Endothelial cell (in vitro differentiated cells): Measurements from ENCODE around the gene ZNF433. TPM values are rescaled to one million over a fixed set of nuclear protein-coding genes. Genes with fewer than 3 reads are reported as not detected.
"Not testable (repeated sequence)": the region's sequence is repeated elsewhere in the genome, so short reads cannot be mapped to it uniquely, and the experiment has no call there.

Source experiments
- DNase-seq: peaks from one replicate; pipeline ENCODE4 v3.0.0; 2021; ENCODE audit warnings: low spot score
- H3K27ac Mint-ChIP-seq: one replicate; pipeline ENCODE4 v1.8.0; 2021; ENCODE audit warnings: mixed read lengths, inconsistent platforms; ENCODE audit not compliant: unreplicated experiment
- H3K27me3 Mint-ChIP-seq: one replicate; pipeline ENCODE4 v1.8.0; 2021; ENCODE audit warnings: mild to moderate bottlenecking, moderate library complexity, mixed read lengths, inconsistent platforms; ENCODE audit not compliant: unreplicated experiment
- H3K36me3 Mint-ChIP-seq: one replicate; pipeline ENCODE4 v1.8.0; 2021; ENCODE audit warnings: mild to moderate bottlenecking, low read depth, mixed read lengths, inconsistent platforms; ENCODE audit not compliant: unreplicated experiment
- H3K4me1 Mint-ChIP-seq: one replicate; pipeline ENCODE4 v1.8.0; 2021; ENCODE audit warnings: mild to moderate bottlenecking, mixed read lengths, inconsistent platforms; ENCODE audit not compliant: unreplicated experiment
- H3K4me3 Mint-ChIP-seq: one replicate; pipeline ENCODE4 v1.8.0; 2021; ENCODE audit warnings: mild to moderate bottlenecking, mixed read lengths, inconsistent platforms; ENCODE audit not compliant: unreplicated experiment
- H3K9me3 Mint-ChIP-seq: one replicate; pipeline ENCODE4 v1.8.0; 2021; ENCODE audit warnings: mixed read lengths, inconsistent platforms; ENCODE audit not compliant: unreplicated experiment
- CTCF ChIP-seq: fragments of 200-600 bp; sonication (generic); IDR thresholded peaks from one replicate; pipeline ENCODE4 v1.5.0; 2021; ENCODE audit warnings: antibody characterized with exemption; ENCODE audit not compliant: unreplicated experiment
- long read RNA-seq: library from polyadenylated mRNA; unstranded; transcript quantifications from one replicate; pipeline ENCODE4 v2.0.0, GENCODE V29; 2020; ENCODE audit not compliant: unreplicated experiment
- total RNA-seq: library from RNA; stranded (reverse); fragmentation: NEBNext Ultra II Directional; extraction: Animal tissue kit (Norgen Biotek cat#: 25700); gene quantifications from one replicate; pipeline ENCODE4 v1.2.1, GENCODE V29; 2021; ENCODE audit not compliant: unreplicated experiment

Gene ZNF433
- 0.21 TPM for total RNA-seq
- long read RNA-seq, result 0 reads

- Mint-ChIP-seq H3K36me3 (peaks cover 26% of the 10 kb centered on the region), H3K27me3 (peaks cover 6% of the 10 kb centered on the region), H3K9me3 (peaks cover 38% of the 10 kb centered on the region), H3K27ac (no peak within 1 kb of the TSS), H3K4me1 (no peaks in the 10 kb centered on the region), H3K4me3 (no peak within 1 kb of the TSS)
- peak; percentile 3 for DNase-seq
- no peak for TF ChIP-seq CTCF
Observed at GRCh38 chr19:12035220-12036172, at the start of gene ZNF433. Gene ZNF433, minus strand, starts transcription at chr19:12035679. Its CDS starts 140 bp downstream, at chr19:12035539.

- H3K27ac Mint-ChIP-seq, H3K4me1 Mint-ChIP-seq, DNase-seq, H3K4me3 Mint-ChIP-seq, H3K27me3 Mint-ChIP-seq: not testable (repeated sequence)
- peaks cover 15% of the 10 kb centered on the region for H3K36me3 Mint-ChIP-seq
- peaks cover 38% of the 10 kb centered on the region for H3K9me3 Mint-ChIP-seq
Observed at GRCh38 chr19:12083336-12083735, 47.9 kb upstream of the ZNF433 start.

DNA sequence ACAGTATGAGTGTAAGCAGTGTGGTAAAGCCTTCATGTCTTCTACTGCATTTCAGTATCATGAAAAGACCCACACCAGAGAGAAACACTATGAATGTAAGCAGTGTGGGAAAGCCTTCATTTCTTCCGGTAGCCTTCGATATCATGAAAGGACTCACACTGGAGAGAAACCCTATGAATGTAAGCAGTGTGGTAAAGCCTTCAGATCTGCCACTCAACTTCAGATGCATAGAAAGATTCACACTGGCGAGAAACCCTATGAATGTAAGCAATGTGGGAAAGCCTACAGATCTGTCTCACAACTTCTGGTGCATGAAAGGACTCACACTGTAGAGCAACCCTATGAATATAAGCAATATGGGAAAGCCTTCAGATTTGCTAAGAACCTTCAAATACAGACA lies 41.9 kb upstream of the ZNF433 start:
- Mint-ChIP-seq H3K4me1 (no peaks in the 10 kb centered on the region), H3K9me3 (peaks cover 39% of the 10 kb centered on the region)
- TF ChIP-seq CTCF, result no peak

DNA sequence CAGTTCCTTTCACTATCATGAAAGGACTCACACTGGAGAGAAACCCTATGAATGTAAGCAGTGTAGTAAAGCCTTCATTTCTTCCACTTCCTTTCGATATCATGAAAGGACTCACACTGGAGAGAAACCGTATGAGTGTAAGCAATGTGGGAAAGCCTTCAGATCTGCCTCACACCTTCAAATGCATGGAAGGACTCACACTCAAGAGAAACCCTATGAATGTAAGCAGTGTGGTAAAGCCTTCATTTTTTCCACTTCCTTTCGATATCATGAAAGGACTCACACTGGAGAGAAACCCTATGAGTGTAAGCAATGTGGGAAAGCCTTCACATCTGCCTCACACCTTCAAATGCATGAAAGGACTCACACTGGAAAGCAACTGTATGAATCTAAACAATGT lies 40.9 kb upstream of the ZNF433 start:
- H3K9me3 Mint-ChIP-seq, result peaks cover 38% of the 10 kb centered on the region
- not testable (repeated sequence) for H3K27me3 Mint-ChIP-seq, DNase-seq, H3K27ac Mint-ChIP-seq, H3K4me1 Mint-ChIP-seq, H3K4me3 Mint-ChIP-seq
- peaks cover 14% of the 10 kb centered on the region for H3K36me3 Mint-ChIP-seq

More for the DNA sequence above, 41.9 kb upstream of the ZNF433 start:
- H3K27me3 Mint-ChIP-seq, result peaks cover 2% of the 10 kb centered on the region
- peaks cover 14% of the 10 kb centered on the region for H3K36me3 Mint-ChIP-seq
- peak overlapping the region; percentile 23 for H3K4me3 Mint-ChIP-seq
- no peak overlapping the region for H3K27ac Mint-ChIP-seq
- DNase-seq, result no peak

- Mint-ChIP-seq H3K36me3 (peaks cover 10% of the 10 kb centered on the region), H3K4me3 (no peak overlapping the region), H3K4me1 (no peaks in the 10 kb centered on the region), H3K27ac (no peak overlapping the region), H3K27me3 (peaks cover 2% of the 10 kb centered on the region), H3K9me3 (peaks cover 31% of the 10 kb centered on the region)
- no peak for TF ChIP-seq CTCF
- no peak for DNase-seq
Observed at GRCh38 chr19:12075538-12076139, 40.2 kb upstream of the ZNF433 start.
